Measurements from ENCODE around the gene TGFA.

- TF ChIP-seq TAF1 (IDR thresholded peaks at IDR 0.05; ENCODE audit: borderline replicate concordance, insufficient read depth, low read length): no peak
- no peak for TF ChIP-seq REST (IDR thresholded peaks at IDR 0.05; ENCODE audit: insufficient read depth in 1 of 2, low read depth in 2 of 2, low read length in 2 of 2)
- TF ChIP-seq POLR2AphosphoS5 (IDR thresholded peaks at IDR 0.05; ENCODE audit: low read depth, low read length): no peak
- no peak for TF ChIP-seq SIN3A (IDR thresholded peaks at IDR 0.05; ENCODE audit: borderline replicate concordance, insufficient read depth, low read length)
Observed at GRCh38 chr2:70475266-70475665, 78.4 kb downstream of the TGFA start.

Data from PFSK-1 (cell line).